ENCODE measurements around the gene HOXC6.
A peak's percentile ranks its signal among the peaks of the same experiment; 100 is the strongest.

HOXC6 gene

DNA sequence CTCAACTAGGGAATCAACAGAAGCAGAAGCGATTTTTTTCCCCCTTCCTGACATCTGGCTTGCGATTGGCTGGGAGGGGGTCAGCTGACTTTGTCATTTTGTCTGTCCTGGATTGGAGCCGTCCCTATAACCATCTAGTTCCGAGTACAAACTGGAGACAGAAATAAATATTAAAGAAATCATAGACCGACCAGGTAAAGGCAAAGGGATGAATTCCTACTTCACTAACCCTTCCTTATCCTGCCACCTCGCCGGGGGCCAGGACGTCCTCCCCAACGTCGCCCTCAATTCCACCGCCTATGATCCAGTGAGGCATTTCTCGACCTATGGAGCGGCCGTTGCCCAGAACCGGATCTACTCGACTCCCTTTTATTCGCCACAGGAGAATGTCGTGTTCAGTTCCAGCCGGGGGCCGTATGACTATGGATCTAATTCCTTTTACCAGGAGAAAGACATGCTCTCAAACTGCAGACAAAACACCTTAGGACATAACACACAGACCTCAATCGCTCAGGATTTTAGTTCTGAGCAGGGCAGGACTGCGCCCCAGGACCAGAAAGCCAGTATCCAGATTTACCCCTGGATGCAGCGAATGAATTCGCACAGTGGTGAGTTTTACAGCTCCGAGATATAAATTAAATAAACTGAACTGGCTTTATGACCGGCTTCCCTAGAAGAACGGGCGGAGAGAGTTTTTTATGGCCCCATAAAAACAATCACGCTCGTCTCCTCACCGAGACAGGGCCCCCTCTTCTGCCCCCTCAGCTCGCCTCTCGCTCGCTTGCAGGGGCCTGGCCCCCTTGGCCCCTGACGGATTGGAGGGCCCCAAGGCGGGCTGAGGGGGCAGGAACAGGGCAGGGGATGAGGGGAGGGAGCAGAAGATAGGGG is at the start of gene HOXC6 (continued):
- TF ChIP-seq ZNF394 (tag by site-specific recombination; IDR thresholded peaks at IDR 0.05; ENCODE audit: borderline replicate concordance) (peak; percentile 22; the same call in 1 of the 2 replicates), ZNF324 (tag by site-specific recombination; IDR thresholded peaks at IDR 0.05) (no peak), ZXDB (tag by site-specific recombination; IDR thresholded peaks at IDR 0.05) (peak; percentile 95), ZNF266 (tag by site-specific recombination; IDR thresholded peaks at IDR 0.05; ENCODE audit: low read depth) (no peak), IKZF3 (tag by site-specific recombination; IDR thresholded peaks at IDR 0.05) (peak; percentile 92), ZNF423 (tag by site-specific recombination; IDR thresholded peaks at IDR 0.05) (peak; percentile 67; the same call in 1 of the 2 replicates), ZNF174 (tag by site-specific recombination; IDR thresholded peaks at IDR 0.05) (no peak), ZNF514 (tag by site-specific recombination; IDR thresholded peaks at IDR 0.05) (no peak), ZNF391 (tag by site-specific recombination; IDR thresholded peaks at IDR 0.05; ENCODE audit: borderline replicate concordance, low read depth) (no peak), ZNF76 (tag by site-specific recombination; IDR thresholded peaks at IDR 0.05; ENCODE audit: borderline replicate concordance, low read depth) (no peak), ZBTB7A (tag by site-specific recombination; IDR thresholded peaks at IDR 0.05; ENCODE audit: low read depth) (no peak), ZNF223 (tag by site-specific recombination; IDR thresholded peaks at IDR 0.05) (no peak), ZNF585B (tag by site-specific recombination; IDR thresholded peaks at IDR 0.05) (no peak)
- TF ChIP-seq, protein P1, sequence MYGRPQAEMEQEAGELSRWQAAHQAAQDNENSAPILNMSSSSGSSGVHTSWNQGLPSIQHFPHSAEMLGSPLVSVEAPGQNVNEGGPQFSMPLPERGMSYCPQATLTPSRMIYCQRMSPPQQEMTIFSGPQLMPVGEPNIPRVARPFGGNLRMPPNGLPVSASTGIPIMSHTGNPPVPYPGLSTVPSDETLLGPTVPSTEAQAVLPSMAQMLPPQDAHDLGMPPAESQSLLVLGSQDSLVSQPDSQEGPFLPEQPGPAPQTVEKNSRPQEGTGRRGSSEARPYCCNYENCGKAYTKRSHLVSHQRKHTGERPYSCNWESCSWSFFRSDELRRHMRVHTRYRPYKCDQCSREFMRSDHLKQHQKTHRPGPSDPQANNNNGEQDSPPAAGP (tag by site-specific recombination; IDR thresholded peaks at IDR 0.05), result no peak
- TF ChIP-seq, protein P2, sequence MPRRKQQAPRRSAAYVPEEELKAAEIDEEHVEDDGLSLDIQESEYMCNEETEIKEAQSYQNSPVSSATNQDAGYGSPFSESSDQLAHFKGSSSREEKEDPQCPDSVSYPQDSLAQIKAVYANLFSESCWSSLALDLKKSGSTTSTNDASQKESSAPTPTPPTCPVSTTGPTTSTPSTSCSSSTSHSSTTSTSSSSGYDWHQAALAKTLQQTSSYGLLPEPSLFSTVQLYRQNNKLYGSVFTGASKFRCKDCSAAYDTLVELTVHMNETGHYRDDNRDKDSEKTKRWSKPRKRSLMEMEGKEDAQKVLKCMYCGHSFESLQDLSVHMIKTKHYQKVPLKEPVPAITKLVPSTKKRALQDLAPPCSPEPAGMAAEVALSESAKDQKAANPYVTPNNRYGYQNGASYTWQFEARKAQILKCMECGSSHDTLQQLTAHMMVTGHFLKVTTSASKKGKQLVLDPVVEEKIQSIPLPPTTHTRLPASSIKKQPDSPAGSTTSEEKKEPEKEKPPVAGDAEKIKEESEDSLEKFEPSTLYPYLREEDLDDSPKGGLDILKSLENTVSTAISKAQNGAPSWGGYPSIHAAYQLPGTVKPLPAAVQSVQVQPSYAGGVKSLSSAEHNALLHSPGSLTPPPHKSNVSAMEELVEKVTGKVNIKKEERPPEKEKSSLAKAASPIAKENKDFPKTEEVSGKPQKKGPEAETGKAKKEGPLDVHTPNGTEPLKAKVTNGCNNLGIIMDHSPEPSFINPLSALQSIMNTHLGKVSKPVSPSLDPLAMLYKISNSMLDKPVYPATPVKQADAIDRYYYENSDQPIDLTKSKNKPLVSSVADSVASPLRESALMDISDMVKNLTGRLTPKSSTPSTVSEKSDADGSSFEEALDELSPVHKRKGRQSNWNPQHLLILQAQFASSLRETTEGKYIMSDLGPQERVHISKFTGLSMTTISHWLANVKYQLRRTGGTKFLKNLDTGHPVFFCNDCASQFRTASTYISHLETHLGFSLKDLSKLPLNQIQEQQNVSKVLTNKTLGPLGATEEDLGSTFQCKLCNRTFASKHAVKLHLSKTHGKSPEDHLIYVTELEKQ (tag by site-specific recombination; IDR thresholded peaks at IDR 0.05; ENCODE audit: borderline replicate concordance), result no peak; the same call in 1 of the 2 replicates
- TF ChIP-seq, protein P3, sequence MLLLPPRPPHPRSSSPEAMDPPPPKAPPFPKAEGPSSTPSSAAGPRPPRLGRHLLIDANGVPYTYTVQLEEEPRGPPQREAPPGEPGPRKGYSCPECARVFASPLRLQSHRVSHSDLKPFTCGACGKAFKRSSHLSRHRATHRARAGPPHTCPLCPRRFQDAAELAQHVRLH (tag by site-specific recombination; IDR thresholded peaks at IDR 0.05), result peak; percentile 77; the same call in 1 of the 2 replicates
- TF ChIP-seq, protein P4, sequence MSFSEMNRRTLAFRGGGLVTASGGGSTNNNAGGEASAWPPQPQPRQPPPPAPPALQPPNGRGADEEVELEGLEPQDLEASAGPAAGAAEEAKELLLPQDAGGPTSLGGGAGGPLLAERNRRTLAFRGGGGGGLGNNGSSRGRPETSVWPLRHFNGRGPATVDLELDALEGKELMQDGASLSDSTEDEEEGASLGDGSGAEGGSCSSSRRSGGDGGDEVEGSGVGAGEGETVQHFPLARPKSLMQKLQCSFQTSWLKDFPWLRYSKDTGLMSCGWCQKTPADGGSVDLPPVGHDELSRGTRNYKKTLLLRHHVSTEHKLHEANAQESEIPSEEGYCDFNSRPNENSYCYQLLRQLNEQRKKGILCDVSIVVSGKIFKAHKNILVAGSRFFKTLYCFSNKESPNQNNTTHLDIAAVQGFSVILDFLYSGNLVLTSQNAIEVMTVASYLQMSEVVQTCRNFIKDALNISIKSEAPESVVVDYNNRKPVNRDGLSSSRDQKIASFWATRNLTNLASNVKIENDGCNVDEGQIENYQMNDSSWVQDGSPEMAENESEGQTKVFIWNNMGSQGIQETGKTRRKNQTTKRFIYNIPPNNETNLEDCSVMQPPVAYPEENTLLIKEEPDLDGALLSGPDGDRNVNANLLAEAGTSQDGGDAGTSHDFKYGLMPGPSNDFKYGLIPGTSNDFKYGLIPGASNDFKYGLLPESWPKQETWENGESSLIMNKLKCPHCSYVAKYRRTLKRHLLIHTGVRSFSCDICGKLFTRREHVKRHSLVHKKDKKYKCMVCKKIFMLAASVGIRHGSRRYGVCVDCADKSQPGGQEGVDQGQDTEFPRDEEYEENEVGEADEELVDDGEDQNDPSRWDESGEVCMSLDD (tag by site-specific recombination; IDR thresholded peaks at IDR 0.05), result peak; percentile 64; the same call in 1 of the 2 replicates
- TF ChIP-seq, protein P5, sequence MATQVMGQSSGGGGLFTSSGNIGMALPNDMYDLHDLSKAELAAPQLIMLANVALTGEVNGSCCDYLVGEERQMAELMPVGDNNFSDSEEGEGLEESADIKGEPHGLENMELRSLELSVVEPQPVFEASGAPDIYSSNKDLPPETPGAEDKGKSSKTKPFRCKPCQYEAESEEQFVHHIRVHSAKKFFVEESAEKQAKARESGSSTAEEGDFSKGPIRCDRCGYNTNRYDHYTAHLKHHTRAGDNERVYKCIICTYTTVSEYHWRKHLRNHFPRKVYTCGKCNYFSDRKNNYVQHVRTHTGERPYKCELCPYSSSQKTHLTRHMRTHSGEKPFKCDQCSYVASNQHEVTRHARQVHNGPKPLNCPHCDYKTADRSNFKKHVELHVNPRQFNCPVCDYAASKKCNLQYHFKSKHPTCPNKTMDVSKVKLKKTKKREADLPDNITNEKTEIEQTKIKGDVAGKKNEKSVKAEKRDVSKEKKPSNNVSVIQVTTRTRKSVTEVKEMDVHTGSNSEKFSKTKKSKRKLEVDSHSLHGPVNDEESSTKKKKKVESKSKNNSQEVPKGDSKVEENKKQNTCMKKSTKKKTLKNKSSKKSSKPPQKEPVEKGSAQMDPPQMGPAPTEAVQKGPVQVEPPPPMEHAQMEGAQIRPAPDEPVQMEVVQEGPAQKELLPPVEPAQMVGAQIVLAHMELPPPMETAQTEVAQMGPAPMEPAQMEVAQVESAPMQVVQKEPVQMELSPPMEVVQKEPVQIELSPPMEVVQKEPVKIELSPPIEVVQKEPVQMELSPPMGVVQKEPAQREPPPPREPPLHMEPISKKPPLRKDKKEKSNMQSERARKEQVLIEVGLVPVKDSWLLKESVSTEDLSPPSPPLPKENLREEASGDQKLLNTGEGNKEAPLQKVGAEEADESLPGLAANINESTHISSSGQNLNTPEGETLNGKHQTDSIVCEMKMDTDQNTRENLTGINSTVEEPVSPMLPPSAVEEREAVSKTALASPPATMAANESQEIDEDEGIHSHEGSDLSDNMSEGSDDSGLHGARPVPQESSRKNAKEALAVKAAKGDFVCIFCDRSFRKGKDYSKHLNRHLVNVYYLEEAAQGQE (tag by site-specific recombination; IDR thresholded peaks at IDR 0.05), result no peak
- TF ChIP-seq, protein P6, sequence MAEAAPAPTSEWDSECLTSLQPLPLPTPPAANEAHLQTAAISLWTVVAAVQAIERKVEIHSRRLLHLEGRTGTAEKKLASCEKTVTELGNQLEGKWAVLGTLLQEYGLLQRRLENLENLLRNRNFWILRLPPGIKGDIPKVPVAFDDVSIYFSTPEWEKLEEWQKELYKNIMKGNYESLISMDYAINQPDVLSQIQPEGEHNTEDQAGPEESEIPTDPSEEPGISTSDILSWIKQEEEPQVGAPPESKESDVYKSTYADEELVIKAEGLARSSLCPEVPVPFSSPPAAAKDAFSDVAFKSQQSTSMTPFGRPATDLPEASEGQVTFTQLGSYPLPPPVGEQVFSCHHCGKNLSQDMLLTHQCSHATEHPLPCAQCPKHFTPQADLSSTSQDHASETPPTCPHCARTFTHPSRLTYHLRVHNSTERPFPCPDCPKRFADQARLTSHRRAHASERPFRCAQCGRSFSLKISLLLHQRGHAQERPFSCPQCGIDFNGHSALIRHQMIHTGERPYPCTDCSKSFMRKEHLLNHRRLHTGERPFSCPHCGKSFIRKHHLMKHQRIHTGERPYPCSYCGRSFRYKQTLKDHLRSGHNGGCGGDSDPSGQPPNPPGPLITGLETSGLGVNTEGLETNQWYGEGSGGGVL (tag by site-specific recombination; IDR thresholded peaks at IDR 0.05), result peak; percentile 98
- TF ChIP-seq, protein P7, sequence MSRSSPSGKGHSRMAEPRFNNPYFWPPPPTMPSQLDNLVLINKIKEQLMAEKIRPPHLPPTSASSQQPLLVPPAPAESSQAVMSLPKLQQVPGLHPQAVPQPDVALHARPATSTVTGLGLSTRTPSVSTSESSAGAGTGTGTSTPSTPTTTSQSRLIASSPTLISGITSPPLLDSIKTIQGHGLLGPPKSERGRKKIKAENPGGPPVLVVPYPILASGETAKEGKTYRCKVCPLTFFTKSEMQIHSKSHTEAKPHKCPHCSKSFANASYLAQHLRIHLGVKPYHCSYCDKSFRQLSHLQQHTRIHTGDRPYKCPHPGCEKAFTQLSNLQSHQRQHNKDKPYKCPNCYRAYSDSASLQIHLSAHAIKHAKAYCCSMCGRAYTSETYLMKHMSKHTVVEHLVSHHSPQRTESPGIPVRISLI (tag by site-specific recombination; IDR thresholded peaks at IDR 0.05), result no peak
- TF ChIP-seq, protein P8, sequence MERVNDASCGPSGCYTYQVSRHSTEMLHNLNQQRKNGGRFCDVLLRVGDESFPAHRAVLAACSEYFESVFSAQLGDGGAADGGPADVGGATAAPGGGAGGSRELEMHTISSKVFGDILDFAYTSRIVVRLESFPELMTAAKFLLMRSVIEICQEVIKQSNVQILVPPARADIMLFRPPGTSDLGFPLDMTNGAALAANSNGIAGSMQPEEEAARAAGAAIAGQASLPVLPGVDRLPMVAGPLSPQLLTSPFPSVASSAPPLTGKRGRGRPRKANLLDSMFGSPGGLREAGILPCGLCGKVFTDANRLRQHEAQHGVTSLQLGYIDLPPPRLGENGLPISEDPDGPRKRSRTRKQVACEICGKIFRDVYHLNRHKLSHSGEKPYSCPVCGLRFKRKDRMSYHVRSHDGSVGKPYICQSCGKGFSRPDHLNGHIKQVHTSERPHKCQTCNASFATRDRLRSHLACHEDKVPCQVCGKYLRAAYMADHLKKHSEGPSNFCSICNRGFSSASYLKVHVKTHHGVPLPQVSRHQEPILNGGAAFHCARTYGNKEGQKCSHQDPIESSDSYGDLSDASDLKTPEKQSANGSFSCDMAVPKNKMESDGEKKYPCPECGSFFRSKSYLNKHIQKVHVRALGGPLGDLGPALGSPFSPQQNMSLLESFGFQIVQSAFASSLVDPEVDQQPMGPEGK (tag by site-specific recombination; IDR thresholded peaks at IDR 0.05), result peak; percentile 94
